Cardiac ventricle fibroblast (primary cell): ENCODE data around the gene TPM4. TPM values are rescaled to one million over a fixed set of nuclear protein-coding genes. Genes with fewer than 3 reads are reported as not detected.

Experiments
- total RNA-seq: library from RNA; depleted of rRNA; stranded (reverse); fragments of >200 nt; gene quantifications from 2 replicates; pipeline ENCODE4 v1.2.3, GENCODE V29; 2015

The TPM4 gene
- 531 and 554 TPM in 2 replicates for total RNA-seq

DNA sequence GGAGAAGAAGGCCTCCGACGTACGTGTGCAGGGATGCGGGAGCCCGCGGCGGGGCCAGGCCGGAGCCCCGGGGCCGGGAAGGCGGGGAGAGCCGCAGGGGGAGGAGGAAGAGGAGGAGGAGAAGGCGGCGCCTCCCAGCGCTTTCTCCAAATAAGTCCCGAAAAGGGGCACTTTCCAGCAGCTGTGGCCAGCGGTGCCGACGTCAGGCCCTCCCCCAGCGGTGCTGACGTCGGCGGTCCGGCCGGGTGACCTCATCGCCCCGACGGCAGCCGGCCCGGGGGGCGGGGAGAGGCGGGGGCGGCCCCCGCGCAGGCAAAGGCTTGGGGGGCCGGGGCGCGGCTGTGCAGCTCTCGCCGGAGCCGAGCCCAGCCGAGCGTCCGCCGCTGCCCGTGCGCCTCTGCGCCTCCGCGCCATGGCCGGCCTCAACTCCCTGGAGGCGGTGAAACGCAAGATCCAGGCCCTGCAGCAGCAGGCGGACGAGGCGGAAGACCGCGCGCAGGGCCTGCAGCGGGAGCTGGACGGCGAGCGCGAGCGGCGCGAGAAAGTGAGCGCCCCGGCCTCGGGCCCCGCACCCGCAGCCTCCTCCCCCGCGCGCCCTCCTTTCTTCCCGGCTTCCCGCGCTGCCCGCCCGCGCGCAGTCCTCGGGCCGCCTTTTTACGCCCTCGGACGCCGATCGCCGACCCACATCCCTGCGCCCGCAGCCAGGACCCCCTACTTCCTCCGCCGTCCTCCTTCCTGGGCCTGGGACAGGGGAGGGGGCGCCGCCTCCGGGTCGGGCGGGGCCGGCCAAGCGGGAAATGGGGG, at the start of gene TPM4:
Gene TPM4, plus strand, starts transcription at position 342 of the 804 bp plus-strand sequence. Its CDS starts 71 bp downstream, at position 413.

DNA sequence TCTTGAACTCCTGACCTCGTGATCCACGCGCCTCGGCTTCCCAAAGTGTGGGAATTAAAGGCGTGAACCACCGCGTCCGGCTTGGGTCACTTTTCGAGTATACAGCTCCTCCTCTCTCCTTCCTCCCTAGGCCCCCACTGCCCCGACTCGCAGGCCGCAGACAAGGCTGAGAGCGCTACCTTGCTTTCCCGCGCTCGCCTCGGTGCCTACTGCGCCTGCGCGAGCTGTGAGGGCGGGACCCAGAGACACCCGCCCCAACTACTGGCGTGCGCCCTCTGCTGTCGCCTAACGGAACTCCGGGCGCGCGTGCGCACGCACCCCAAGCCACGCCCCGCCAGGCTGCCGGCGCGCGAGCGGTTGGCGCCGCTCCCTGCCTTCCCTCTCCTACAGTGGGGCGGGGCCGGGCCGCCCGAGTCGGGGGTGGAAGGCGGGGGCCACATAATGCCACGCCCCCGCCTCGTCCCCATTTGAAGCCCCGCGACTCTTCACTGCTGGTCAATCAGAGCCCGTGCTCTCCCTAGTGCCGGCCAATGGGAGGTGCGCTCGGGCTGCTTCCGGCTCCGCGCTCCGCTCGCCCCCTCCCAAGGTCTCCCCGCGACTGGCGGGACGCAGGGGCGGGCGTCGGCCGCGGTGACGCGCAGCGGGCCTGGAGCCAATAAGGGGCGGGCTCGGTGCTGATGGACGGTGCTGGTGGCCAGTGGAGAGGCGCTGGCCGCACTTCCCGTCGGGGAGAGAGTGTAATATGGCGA, 35.0 kb downstream of the TPM4 start, which contains the start of gene RAB8A:
Gene RAB8A, plus strand, starts transcription at position 730 of the 749 bp plus-strand sequence. Its CDS starts 13 bp downstream, at position 743.

DNA sequence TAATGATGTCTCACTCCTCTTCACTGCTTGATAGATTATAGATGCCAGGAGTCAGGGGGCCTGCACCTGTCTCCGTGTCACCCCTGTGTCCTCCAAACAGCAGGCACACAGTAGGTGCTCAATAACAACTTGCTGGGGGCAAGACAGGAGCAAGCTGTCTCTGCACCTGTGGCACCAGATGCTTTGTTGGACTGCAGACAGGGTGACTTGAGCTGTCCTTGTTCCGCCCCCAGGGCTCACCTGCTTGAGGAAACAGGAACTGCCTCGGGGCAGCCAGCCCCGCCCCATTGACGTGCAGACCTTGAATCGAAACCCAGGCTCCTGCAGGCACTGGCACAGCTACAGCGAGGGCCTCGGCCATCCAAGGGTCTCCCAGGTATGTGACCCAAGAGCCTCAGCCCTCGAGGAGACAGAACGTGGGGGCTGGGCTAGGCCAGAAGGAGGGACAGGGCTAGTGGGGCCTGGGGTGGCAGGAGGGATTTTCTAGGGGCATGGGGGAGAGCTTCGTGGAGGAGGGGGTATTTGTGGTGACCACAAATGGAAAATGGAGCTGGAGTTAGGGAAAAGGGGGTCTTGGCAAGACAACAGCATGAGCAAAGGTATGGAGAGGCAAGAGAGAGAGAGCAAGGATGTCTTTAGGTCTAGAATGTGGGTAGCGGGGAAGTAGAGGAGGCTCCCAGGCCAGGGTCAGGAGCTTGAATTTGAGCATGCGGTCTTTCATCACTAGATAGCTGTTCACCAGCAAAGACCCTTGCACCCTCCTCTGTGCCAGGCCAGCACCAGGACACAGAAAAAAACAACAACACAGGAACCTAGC, 67.3 kb downstream of the TPM4 start, which contains the start of gene HSH2D:
Gene HSH2D, plus strand, starts transcription at position 287 of the 817 bp plus-strand sequence. CDS start 5,066 bp downstream, outside the sequence.

Other genes with a start within 250 kb of the TPM4 start
- not detected in 2 replicates for gene CYP4F2, start 178.4 kb upstream of the TPM4 start, total RNA-seq
- gene CYP4F11, start 142.0 kb upstream of the TPM4 start, total RNA-seq: not detected in 2 replicates
- not detected in 2 replicates for gene OR10H4, start 127.5 kb upstream of the TPM4 start, total RNA-seq
- 39.0 and 39.7 TPM in 2 replicates for gene RAB8A, start 35.4 kb downstream of the TPM4 start, total RNA-seq
- not detected in 2 replicates for gene HSH2D, start 67.2 kb downstream of the TPM4 start, total RNA-seq
- gene CIB3, start 97.0 kb downstream of the TPM4 start, total RNA-seq: not detected in 2 replicates
- gene FAM32A, start 108.9 kb downstream of the TPM4 start, total RNA-seq: 70.0 and 91.7 TPM in 2 replicates
- 83.0 and 88.5 TPM in 2 replicates for gene AP1M1, start 121.4 kb downstream of the TPM4 start, total RNA-seq
- 1.4 and 2.4 TPM in 2 replicates for gene KLF2, start 248.3 kb downstream of the TPM4 start, total RNA-seq